A673 (cell line): ENCODE results near the gene IL21R.

Experiments
- EZH2 ChIP-seq: fragments of 200-600 bp; sonication (generic); IDR thresholded peaks from 2 replicates; pipeline ENCODE4 v1.6.1; 2017; ENCODE audit warnings: borderline replicate concordance, low read depth, mild to moderate bottlenecking, mixed read lengths, antibody characterized with exemption, low read length; ENCODE audit not compliant: poor library complexity, severe bottlenecking
- TF ChIP-seq, protein P1 (sequence below): fragments of 300-800, 200-600 bp; sonication (generic); conservative IDR thresholded peaks from 2 replicates; pipeline ENCODE4 v1.5.1; 2017; ENCODE audit warnings: low read depth, mild to moderate bottlenecking, antibody characterized with exemption, low read length, moderate library complexity, mixed read lengths

DNA sequence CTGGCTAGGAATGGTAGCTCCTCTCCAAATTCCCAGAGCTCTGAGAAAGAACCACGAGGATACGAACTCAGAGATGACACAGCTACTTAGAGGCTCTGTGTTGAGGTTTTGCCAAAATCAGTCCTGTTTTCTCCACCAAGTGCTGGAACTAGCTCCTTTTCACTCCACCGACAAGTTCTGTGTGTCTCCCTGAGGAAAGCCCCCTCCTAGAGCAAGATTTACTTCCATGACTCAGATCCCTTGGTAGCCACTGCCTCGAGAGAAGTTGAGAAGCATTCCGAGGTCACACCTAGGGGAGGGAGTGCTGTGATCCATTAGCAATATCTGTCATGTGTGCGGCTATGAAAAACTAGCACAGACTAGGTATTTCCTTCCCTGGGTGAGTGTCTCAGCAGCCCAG is 30.6 kb downstream of the IL21R start:
- TF ChIP-seq, protein P1, sequence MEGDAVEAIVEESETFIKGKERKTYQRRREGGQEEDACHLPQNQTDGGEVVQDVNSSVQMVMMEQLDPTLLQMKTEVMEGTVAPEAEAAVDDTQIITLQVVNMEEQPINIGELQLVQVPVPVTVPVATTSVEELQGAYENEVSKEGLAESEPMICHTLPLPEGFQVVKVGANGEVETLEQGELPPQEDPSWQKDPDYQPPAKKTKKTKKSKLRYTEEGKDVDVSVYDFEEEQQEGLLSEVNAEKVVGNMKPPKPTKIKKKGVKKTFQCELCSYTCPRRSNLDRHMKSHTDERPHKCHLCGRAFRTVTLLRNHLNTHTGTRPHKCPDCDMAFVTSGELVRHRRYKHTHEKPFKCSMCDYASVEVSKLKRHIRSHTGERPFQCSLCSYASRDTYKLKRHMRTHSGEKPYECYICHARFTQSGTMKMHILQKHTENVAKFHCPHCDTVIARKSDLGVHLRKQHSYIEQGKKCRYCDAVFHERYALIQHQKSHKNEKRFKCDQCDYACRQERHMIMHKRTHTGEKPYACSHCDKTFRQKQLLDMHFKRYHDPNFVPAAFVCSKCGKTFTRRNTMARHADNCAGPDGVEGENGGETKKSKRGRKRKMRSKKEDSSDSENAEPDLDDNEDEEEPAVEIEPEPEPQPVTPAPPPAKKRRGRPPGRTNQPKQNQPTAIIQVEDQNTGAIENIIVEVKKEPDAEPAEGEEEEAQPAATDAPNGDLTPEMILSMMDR, result no peak
- no peak for TF ChIP-seq EZH2
